GM21515 (cell line): ENCODE results near the gene COPS7B.
"Not testable (repeated sequence)": the region's sequence is repeated elsewhere in the genome, so short reads cannot be mapped to it uniquely, and the experiment has no call there.

Experiments used
- ATAC-seq: cut with Tn5 transposase; IDR thresholded peaks from one replicate; pipeline ENCODE4 v1.9.1; 2021; ENCODE audit not compliant: unreplicated experiment

Gene COPS7B

GRCh38 chr2:231786177-231786916, at the start of gene COPS7B:
Gene COPS7B, plus strand, starts transcription at chr2:231786445. Its CDS starts 2,126 bp downstream, at chr2:231788571.
- ATAC-seq, result peak; percentile 63

DNA sequence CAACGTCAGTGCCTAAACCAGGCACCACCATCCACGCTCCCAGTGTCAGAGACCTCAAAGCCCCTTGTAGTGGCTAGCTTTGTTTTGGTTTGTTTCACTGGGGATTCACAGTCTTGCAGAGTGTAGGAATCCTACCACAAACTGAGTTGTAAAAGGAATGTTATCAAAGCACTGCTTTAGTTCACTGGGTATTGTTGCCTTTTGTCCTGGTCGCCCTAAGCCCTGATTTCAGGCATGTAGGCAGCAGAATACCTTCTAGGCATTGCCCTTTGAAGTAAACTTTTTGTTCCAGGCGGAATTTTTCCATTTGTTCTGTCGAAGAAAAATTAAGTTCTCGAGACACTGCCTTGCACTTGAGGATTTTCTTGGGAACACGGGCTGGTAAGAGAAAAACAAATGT, 48.5 kb upstream of the COPS7B start:
- ATAC-seq, result no peak

DNA sequence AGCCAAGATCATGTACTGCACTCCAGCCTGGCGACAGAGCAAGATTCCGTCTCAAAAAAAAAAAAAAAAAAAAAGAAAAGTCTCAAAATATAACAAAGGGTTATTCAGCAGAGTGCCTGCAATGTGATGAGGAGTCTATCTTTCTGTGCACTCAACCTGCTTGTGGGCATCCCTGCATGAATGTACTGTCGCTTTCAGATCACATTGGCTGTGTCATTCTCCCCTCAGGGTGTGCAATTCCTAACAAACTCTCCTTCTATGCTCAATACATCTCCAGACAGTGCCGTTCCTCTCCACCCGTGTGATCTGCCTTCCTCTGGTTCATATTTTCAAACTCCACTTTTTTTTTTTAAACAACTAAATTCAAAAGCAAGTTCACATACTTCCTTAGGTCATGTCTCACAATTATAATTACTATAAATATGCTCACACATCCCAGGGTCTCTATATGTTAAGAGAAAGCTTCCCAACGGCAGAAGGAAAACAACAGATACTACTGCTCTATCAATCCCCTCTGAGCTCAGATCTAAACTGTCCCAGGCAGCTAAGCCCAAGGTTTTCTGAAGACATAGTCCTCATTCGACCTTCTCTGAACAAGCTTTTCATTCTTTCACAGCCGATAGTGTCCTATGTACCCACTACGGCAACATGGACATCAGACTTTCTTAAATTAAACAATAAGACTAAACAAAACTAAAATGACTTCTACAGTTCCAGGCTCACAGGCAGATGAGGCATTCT, 42.7 kb upstream of the COPS7B start:
- ATAC-seq, result no peak

DNA sequence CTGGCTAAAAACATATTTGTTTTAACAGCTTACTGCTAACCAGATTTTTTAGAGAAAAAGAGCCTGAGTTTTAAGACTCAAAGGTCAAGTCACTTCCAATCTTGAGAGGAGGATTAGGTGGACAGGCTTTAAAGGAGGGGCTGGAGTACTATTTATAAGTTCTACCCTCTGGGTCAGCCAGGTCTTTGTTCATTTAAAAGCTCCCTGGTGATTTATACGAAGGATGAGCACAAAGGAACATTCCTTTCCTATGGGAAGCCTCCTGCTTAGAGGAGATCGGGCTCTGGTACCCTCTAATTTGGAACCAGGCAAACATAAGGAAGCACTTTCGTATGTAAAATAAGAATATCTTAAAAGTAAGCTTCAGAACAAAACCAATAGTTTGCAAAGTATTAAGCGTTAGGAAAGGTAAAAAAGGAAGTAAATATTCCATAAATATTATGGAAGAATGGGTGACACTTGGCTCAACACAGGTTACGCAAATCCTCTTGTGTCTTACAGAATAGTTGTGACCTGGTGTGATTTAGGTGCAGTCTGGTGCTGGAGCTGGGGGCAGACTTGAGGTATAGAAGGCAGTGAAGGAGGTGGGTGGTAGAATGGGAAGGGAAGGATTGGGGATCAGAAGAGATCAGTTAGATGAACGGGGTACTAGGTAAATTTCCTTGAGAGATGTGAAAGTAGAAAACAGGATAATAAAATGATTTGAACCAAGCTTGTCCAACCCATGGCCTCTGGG, 40.8 kb upstream of the COPS7B start:
- ATAC-seq, result no peak

GRCh38 chr2:231748153-231748896, 37.9 kb upstream of the COPS7B start:
- ATAC-seq, result not testable (repeated sequence)

DNA sequence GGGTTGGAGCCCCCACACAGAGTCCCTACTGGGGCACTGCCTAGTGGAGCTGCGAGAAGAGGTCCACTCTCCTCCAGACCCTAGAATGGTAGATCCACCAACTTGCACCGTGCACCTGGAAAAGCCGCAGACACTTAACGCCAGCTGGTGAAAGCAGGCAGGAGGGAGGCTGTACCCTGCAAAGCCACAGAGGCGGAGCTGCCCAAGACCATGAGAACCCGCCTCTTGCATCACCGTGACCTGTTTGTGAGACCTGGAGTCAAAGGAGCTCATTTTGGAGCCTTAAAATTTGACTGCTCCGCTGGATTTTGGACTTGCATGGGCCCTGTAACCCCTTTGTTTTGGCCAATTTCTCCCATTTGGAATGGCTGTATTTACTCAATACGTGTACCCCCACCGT, 37.2 kb upstream of the COPS7B start:
- not testable (repeated sequence) for ATAC-seq

- no peak for ATAC-seq
These were observed 35.0 kb upstream of the COPS7B start for GRCh38 chr2:231751042-231751815.

DNA sequence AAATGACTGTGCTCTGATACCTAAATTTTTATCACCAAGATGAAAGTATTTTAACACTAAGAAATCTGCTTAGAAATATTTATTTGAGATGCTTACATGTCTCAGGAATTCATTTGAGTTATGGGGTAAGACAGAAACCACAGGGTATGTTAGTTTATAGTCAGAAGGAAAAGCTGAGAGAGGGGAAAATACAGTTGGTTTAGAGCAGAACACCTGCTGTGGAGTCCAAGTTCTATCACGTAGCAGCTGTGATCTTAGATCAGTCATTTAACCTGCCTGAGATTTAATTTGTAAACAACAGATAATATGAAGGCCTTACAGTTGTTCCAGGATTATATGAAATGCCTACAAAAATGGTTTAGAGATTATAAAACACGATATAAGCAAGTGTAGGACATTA, 34.2 kb upstream of the COPS7B start:
- no peak for ATAC-seq

DNA sequence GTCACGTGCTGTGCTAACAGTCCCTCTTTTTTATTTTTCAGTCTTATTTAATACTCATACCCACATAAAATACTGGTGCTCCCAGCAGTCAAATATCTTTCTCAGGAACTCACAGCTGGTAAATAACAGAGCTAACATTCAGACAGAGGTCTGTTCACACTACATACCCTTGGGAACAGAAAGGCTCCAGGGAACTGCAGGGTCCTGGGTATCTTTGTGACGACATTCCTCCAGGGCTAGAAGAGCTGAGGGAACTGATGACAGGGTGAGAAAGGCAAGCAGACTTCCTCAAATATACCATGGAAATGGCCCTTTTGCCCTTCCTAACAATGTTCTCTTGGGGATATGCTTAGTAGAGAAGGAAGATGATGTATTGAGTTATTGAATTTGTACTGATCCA, 24.5 kb upstream of the COPS7B start:
- ATAC-seq, result no peak

DNA sequence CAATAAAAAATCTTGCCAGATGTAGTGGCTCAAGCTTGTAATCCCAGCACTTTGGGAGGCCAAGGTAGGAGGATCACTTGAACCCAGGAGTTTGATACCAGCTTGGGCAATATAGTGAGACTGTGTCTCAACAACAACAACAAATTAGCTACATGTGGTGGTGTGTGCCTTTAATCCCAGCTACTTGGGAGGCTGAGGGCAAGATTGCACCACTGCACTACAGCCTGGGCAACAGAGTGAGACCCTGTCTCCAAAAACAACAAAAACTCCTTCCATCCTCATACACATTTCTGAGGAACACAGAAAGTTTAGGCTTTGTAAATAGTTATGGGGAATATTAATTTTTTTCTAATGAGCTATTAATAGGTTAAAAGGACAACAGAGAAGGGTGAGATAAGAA, 22.1 kb upstream of the COPS7B start:
- no peak for ATAC-seq

DNA sequence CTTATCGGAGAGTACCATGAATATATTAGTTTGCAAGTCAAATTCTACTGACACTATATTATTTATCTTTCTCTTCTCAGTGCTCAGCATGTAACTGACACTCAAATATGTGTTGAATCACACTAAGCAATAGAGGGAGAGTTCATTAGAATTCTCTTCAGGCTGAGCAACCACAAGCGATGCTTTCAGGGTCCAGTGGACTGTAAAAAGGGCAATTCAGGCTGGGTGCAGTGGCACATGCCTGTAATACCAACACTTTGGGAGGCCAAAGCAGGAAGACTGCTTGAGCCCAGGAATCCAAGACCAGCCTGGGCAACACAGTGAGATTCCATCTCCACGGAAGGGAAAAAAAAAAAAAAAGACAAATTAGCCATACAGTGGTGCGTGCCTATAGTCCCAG, 21.5 kb upstream of the COPS7B start:
- no peak for ATAC-seq

GRCh38 chr2:231765496-231765929, 20.7 kb upstream of the COPS7B start:
- ATAC-seq, result peak; percentile 56

DNA sequence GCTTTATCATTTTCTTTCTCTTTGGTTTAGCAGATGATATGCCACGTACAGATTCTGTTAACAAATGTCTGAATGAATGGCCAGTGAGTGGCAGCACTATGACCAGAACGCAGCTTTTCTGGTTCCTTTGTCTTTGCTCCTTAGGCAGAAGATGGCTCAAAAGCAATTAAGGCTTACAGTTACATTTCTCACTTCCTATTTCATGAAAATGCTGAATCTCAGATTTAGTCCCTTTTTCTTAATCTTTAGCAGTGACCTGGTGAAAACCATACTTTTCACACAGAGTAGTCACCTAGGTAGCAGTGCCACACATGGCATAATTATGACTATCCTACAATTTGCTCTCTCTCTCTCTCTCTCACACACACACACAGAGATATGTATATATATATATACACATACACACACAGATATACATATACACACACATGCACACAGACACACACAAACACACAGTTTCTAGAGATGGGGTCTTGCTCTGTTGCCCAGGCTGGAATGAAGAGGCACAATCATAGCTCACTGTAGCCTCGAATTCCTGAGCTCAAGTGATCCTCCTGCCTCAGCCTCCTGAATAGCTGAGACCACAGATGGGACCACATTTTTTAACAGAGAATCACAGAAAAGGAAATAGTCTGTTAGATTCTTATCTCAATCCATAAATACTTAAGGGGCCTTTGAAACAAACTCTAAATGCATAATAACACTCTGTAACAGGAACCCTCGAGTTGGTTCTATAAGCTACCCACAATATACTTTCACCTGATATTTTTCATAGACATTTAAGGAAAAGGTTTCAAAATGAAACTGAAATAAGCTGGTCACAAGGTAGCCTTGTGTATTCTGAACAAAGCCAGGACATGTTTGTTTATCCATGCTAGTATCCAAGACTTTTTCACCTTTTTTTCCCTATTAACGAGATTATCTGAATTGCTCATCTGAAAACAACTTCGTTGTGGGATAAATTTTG, 16.8 kb upstream of the COPS7B start:
- no peak for ATAC-seq

DNA sequence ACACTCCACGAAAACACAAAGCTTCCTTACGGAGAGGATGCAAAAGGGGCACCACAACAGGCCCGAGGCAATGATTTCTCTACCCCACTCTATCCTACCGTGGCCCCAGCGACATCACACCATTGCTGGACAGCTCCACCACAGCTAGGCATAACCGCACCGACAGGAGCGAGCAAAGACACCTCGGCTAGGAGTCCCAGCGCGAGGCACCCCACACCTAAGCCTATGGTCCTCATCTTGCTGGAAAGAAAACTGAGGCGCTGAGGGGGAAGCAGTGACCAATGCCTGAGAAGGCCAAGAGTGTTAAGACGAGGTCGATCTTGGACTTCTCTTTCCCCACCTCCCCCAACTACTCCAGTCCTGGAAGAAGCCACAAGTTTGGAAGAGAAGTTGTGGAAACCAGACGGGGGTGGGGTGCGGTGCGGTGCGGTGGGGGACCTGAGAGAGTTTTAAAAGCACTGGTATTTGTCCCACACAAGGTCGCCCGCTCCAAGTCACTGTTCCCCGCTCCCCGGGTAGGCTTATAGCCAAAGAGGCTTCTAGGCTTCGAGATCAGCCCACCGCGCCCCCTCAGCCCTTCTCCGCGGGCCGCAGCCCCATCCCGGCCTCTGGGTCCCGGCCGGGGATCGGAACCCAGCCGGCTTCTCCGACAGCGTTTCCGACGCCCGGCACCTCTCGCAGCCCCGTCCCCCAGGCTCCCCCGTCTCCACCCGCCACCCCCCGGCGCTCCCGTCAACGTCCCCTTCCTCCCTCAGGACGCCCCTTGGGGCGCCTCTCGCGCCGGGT, 5.9 kb upstream of the COPS7B start:
- no peak for ATAC-seq

GRCh38 chr2:231780909-231781797, 5.1 kb upstream of the COPS7B start, which contains the start of gene PDE6D:
Gene PDE6D, minus strand, starts transcription at chr2:231781282. Its CDS starts 168 bp downstream, at chr2:231781114.
- peak; percentile 87 for ATAC-seq

DNA sequence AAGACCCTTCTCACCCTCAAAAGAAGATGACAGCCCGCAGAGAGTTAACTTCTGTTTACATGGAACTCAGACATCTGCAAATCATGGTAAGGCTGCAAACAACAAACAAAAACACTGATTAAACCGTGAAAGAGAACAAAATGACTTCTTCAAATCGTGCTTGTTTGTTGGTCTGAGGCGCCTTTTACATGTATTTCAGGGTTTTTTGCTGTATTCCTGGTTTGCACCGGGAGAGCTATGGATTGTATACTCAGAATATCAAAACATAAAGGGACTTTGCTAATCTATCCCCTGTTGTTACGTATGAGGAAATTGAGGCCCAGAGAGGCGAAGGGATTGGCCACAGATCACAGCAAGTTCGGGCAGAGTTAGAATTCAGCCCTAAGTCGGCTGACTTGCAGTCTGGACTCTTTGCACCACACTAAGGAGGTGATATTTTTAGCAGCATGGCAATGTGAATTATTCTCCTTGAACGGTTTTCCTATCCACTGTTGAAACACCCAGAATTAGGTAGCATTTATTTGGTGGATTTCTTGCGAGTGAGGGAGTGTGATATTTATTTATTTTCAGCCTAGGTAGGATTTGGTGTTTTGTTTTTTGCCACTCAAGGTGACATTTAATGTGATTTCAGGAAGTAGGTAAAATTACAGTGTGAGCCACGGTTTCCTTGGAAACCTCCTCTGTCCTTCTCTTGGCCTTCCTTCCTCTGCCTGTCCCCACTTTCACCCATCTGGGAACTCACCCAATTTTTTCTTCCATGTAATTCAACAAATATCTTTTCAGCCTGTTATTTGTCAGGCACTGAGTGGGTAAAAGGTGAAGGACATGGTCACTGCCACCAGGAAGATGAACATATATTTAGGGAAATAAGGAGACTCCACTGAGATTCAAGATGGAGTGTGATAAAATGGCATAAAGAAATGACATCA, 4.2 kb upstream of the COPS7B start:
- ATAC-seq, result no peak
